ENCODE data around the gene SLC41A2. TPM values are rescaled to one million over a fixed set of nuclear protein-coding genes. Genes with fewer than 3 reads are reported as not detected.
"Not testable (repeated sequence)": the region's sequence is repeated elsewhere in the genome, so short reads cannot be mapped to it uniquely, and the experiment has no call there.

The SLC41A2 gene
- total and polyA plus RNA-seq, 2 donors (not counting 1 experiment from before 2014, with no cell fraction given), result 0.51 to 13.0 TPM

- H3K9ac ChIP-seq (ENCODE audit: low read length), result no peak overlapping the region
- H3K27me3 ChIP-seq (replicated peaks in 1 of 4; ENCODE audit: control extremely low read depth in 1 of 4, control insufficient read depth in 3 of 4, insufficient read depth in 4 of 4, low read length in 3 of 4), result no peaks in the 10 kb centered on the region
- H3K27ac ChIP-seq (ENCODE audit: low read length in 2 of 2), result no peak overlapping the region
- no peak overlapping the region for H3K4me3 ChIP-seq (ENCODE audit: control extremely low read depth in 1 of 5, extremely low read depth in 1 of 5, insufficient read depth in 1 of 5, low read depth in 2 of 5, low read length in 4 of 5)
- Mint-ChIP-seq H3K4me1 (no peaks in the 10 kb centered on the region), H3K4me3 (no peak overlapping the region), H3K27me3 (no peaks in the 10 kb centered on the region), H3K9me3 (ENCODE audit: insufficient read depth) (no peaks in the 10 kb centered on the region), H3K27ac (no peak overlapping the region)
- peaks cover 0 to 8% (median 0%) of the 10 kb centered on the region in 3 donors for H3K9me3 ChIP-seq (ENCODE audit: control extremely low read depth in 1 of 3, control insufficient read depth in 2 of 3, insufficient read depth in 1 of 3, low read length in 2 of 3)
- intact Hi-C loops (cut with micrococcal nuclease), result no loop called here
- H2AFZ ChIP-seq (ENCODE audit: insufficient read depth, low read depth, low read length, poor library complexity, severe bottlenecking), result no peak overlapping the region
- 100% methylated on average over 3 of the region's 3 CpGs for WGBS (ENCODE audit: insufficient coverage)
- no peaks in the 10 kb centered on the region for H4K20me1 ChIP-seq (ENCODE audit: control insufficient read depth, insufficient read depth, low read length, poor library complexity, severe bottlenecking)
- no peaks in the 10 kb centered on the region for H3K79me2 ChIP-seq (ENCODE audit: control insufficient read depth, insufficient read depth, low read length)
- H3K36me3 ChIP-seq (replicated peaks in 1 of 2; ENCODE audit: control extremely low read depth in 1 of 2, control insufficient read depth in 1 of 2, extremely low read depth in 1 of 2, insufficient read depth in 2 of 2, low read length in 1 of 2), result no peaks in the 10 kb centered on the region
- no peaks in the 10 kb centered on the region for H3K4me1 ChIP-seq (ENCODE audit: control insufficient read depth in 2 of 2, insufficient read depth in 2 of 2, low read length in 2 of 2)
- POLR2A ChIA-PET, result no interaction called here
- H3K4me2 ChIP-seq (replicated peaks; ENCODE audit: low read depth, low read length, poor library complexity, severe bottlenecking), result no peak overlapping the region
- TF ChIP-seq EZH2 (IDR thresholded peaks at IDR 0.05; ENCODE audit: borderline replicate concordance, insufficient read depth, low read depth, low read length, poor library complexity, severe bottlenecking), result no peak
- no peak for DNase-seq
- no peak for ATAC-seq (ENCODE audit: low read depth)
- CTCF ChIA-PET, result no interaction called here
These were observed 13.8 kb downstream of the SLC41A2 start for GRCh38 chr12:104944252-104944651.

GRCh38 chr12:104943401-104943800 lies 14.7 kb downstream of the SLC41A2 start:
- H3K36me3 ChIP-seq (replicated peaks in 1 of 2; ENCODE audit: control extremely low read depth in 1 of 2, control insufficient read depth in 1 of 2, extremely low read depth in 1 of 2, insufficient read depth in 2 of 2, low read length in 1 of 2); H3K27ac ChIP-seq (ENCODE audit: low read length in 2 of 2); H3K4me1 Mint-ChIP-seq; ATAC-seq (ENCODE audit: low read depth); H4K20me1 ChIP-seq (ENCODE audit: control insufficient read depth, insufficient read depth, low read length, poor library complexity, severe bottlenecking); H3K27me3 Mint-ChIP-seq; intact Hi-C loops (cut with micrococcal nuclease); H3K4me2 ChIP-seq (replicated peaks; ENCODE audit: low read depth, low read length, poor library complexity, severe bottlenecking); H2AFZ ChIP-seq (ENCODE audit: insufficient read depth, low read depth, low read length, poor library complexity, severe bottlenecking); DNase-seq; H3K27me3 ChIP-seq (replicated peaks in 1 of 4; ENCODE audit: control extremely low read depth in 1 of 4, control insufficient read depth in 3 of 4, insufficient read depth in 4 of 4, low read length in 3 of 4); H3K9ac ChIP-seq (ENCODE audit: low read length); H3K4me3 ChIP-seq (ENCODE audit: control extremely low read depth in 1 of 5, extremely low read depth in 1 of 5, insufficient read depth in 1 of 5, low read depth in 2 of 5, low read length in 4 of 5); H3K79me2 ChIP-seq (ENCODE audit: control insufficient read depth, insufficient read depth, low read length); H3K4me1 ChIP-seq (ENCODE audit: control insufficient read depth in 2 of 2, insufficient read depth in 2 of 2, low read length in 2 of 2); H3K27ac Mint-ChIP-seq; H3K4me3 Mint-ChIP-seq; H3K9me3 Mint-ChIP-seq (ENCODE audit: insufficient read depth); H3K9me3 ChIP-seq (ENCODE audit: control extremely low read depth in 1 of 3, control insufficient read depth in 2 of 3, insufficient read depth in 1 of 3, low read length in 2 of 3): not testable (repeated sequence)
- WGBS (ENCODE audit: insufficient coverage), result 95% methylated on average over 6 of the region's 8 CpGs
- POLR2A ChIA-PET, result interaction anchor here (0.6 kb wide), 1 partner anchor 30 kb away, joined by 3 read pairs; no protein-coding TSS in a partner anchor
- CTCF ChIA-PET, result interaction anchor here (1.3 kb wide), 1 partner anchor 15 kb away, joined by 3 read pairs; the partner anchor contains the start of gene SLC41A2
